ENCODE measurements around the gene HBS1L. TPM values are rescaled to one million over a fixed set of nuclear protein-coding genes. Genes with fewer than 3 reads are reported as not detected.

The HBS1L gene
- total and polyA plus RNA-seq, 8 donors, result 55.1 to 71.5 (median 63.4) TPM

GRCh38 chr6:134936931-134937330 is 117.7 kb downstream of the HBS1L start:
- Histone ChIP-seq H3K4me1 (no peaks in the 10 kb centered on the region), H3K27ac (no peak overlapping the region), H3K4me3 (no peak overlapping the region), H3K9me3 (no peaks in the 10 kb centered on the region), H3K36me3 (no peaks in the 10 kb centered on the region), H3K27me3 (no peaks in the 10 kb centered on the region)
- DNase-seq (no peak), ATAC-seq (no peak)
- intact Hi-C loops (cut with DNase I), result loop anchor here in 1 of 2 donors (10.0 kb wide), 1 partner anchor 782 kb away; no protein-coding TSS in a partner anchor
- TF ChIP-seq CTCF (IDR thresholded peaks at IDR 0.05), result no peak

GRCh38 chr6:134936476-134936875 is 118.1 kb downstream of the HBS1L start:
- DNase-seq (no peak), ATAC-seq (no peak)
- intact Hi-C loops (cut with DNase I), result loop anchor here in 1 of 2 donors (10.0 kb wide), 1 partner anchor 782 kb away; no protein-coding TSS in a partner anchor

GRCh38 chr6:134934793-134935485 is 119.7 kb downstream of the HBS1L start:
- no peak for TF ChIP-seq CTCF (IDR thresholded peaks at IDR 0.05)
- Histone ChIP-seq H3K27ac (no peak overlapping the region), H3K9me3 (no peaks in the 10 kb centered on the region), H3K36me3 (no peaks in the 10 kb centered on the region), H3K27me3 (no peaks in the 10 kb centered on the region), H3K4me3 (no peak overlapping the region), H3K4me1 (no peaks in the 10 kb centered on the region)
- ATAC-seq (no peak), DNase-seq (no peak)
- intact Hi-C loops (cut with DNase I), result loop anchor here in 1 of 2 donors (10.0 kb wide), 1 partner anchor 780 kb away; no protein-coding TSS in a partner anchor

More at GRCh38 chr6:134936476-134936875, 118.1 kb downstream of the HBS1L start:
- H3K4me3 ChIP-seq, result no peak overlapping the region
- TF ChIP-seq CTCF (IDR thresholded peaks at IDR 0.05), result no peak
- no peaks in the 10 kb centered on the region for H3K4me1 ChIP-seq
- no peaks in the 10 kb centered on the region for H3K27me3 ChIP-seq
- H3K27ac ChIP-seq, result no peak overlapping the region
- H3K9me3 ChIP-seq, result no peaks in the 10 kb centered on the region
- H3K36me3 ChIP-seq, result no peaks in the 10 kb centered on the region

GRCh38 chr6:134932535-134933470 is 121.8 kb downstream of the HBS1L start:
- no peak for TF ChIP-seq CTCF (IDR thresholded peaks at IDR 0.05)
- no peak for DNase-seq
- ATAC-seq, result no peak

DNA sequence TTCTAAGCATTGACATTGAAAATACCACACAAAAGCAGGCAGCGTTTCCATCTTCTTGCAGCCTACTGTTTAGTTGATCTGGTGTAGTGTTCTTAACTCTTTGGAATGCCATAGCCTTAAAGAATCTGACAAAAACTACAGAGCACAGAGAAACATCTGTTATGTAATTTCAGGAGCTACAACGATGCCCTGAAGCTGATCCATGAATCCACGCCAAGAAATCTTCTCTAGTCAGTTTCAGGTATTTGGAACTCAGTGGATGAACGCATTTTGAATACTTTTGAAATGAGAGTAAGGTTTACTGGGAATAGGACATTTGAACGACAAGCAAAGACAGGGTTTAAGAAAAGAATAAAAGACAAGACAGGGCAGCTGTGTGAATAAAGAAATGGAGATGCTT is 122.5 kb downstream of the HBS1L start:
- no peak for TF ChIP-seq CTCF (IDR thresholded peaks at IDR 0.05)

More at GRCh38 chr6:134932535-134933470, 121.8 kb downstream of the HBS1L start:
- intact Hi-C loops (cut with DNase I), result loop anchor here in 1 of 2 donors (10.0 kb wide), 1 partner anchor 778 kb away; no protein-coding TSS in a partner anchor
- Histone ChIP-seq H3K4me3 (no peak overlapping the region), H3K4me1 (no peaks in the 10 kb centered on the region), H3K9me3 (no peaks in the 10 kb centered on the region), H3K36me3 (no peaks in the 10 kb centered on the region), H3K27me3 (no peaks in the 10 kb centered on the region), H3K27ac (no peak overlapping the region)

More for the DNA sequence above, 122.5 kb downstream of the HBS1L start:
- H3K27ac ChIP-seq, result no peak overlapping the region
- intact Hi-C loops (cut with DNase I), result loop anchor here in 1 of 2 donors (10.0 kb wide), 1 partner anchor 777 kb away; no protein-coding TSS in a partner anchor
- ATAC-seq (no peak), DNase-seq (no peak)
- H3K9me3 ChIP-seq, result no peaks in the 10 kb centered on the region
- H3K36me3 ChIP-seq, result no peaks in the 10 kb centered on the region
- H3K4me3 ChIP-seq, result no peak overlapping the region
- no peaks in the 10 kb centered on the region for H3K4me1 ChIP-seq
- no peaks in the 10 kb centered on the region for H3K27me3 ChIP-seq
